GM19099 (cell line): Measurements from ENCODE around the gene MAGOHB.
A peak's percentile ranks its signal among the peaks of the same experiment; 100 is the strongest.

Experiments used
- POLR2A ChIP-seq: IDR thresholded peaks from 3 replicates; pipeline ENCODE4 v1.6.1; 2011; ENCODE audit warnings: low read depth; ENCODE audit not compliant: insufficient read length; ENCODE audit errors: extremely low read depth

The MAGOHB gene

DNA sequence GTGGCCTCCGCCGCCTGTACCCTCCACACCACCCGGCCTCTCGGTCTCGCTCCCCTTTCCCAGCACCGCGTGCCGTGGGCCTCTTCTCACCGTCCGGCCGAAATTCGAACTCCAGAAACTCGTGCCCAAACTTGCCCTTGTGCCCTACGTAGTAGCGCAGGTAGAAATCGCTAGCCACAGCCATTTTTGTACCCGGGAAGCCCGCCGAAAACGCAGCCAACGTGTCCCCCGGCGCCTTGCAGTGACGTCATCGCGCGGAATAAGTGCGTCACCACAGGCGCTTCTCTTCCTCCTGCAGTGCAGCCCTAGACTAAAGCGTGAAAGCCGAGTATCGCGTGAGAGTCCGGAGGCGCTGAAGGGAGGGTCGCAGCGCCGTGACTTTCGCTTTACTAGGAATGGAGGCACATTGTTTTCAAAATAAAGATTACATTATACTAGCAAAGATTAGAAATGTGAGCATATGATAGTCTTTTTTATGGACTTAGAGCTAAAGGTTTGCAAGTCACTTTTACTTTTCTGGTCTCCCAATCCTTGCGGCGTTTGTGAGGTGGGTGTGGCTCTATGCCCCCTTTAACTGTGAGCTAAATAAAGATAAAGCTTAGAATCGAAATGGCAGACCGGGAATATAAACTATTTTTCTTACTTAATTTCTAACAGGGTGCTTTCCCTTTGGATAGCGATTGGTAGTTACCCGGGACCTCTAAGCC is at the start of gene MAGOHB:
Gene MAGOHB, minus strand, starts transcription at position 261 of the 707 bp plus-strand sequence. Its CDS starts 77 bp downstream, at position 184.
- peak; percentile 80 for TF ChIP-seq POLR2A

DNA sequence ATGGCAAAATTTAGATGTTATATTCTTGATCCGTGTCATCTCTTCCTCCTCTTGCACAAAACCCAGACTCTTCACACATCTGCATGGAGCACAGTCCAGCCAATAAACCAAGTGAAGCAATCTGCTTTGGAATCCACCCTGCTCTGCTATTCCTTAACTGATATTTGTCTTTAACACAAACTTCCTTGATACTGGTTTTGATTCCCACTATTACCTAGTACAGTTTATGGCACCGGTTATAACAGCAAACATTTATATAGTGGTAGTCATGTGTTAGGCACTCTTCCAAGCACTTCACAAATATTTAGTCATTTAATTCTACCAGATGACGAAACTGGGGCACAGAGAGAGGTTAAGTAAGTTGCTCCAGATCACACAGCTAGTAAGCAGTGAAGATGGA is 47.9 kb upstream of the MAGOHB start:
- TF ChIP-seq POLR2A, result no peak

DNA sequence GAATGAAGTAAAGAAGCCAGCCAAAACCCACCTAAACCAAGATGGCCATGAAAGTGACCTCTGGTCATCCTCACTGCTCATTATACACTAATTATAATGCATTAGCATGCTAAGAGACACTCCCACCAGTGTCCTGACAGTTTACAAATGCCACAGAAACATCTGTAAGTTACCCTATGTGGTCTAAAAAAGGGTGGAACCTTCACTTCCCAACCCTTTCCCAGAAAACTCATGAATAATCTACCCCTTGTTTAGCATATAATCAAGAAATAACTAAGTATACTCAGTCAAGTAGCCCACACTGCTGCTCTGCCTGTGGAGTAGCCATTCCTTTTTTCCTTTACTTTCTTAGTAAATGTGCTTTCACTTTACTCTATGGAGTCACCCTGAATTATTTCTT is 40.6 kb upstream of the MAGOHB start:
- no peak for TF ChIP-seq POLR2A

DNA sequence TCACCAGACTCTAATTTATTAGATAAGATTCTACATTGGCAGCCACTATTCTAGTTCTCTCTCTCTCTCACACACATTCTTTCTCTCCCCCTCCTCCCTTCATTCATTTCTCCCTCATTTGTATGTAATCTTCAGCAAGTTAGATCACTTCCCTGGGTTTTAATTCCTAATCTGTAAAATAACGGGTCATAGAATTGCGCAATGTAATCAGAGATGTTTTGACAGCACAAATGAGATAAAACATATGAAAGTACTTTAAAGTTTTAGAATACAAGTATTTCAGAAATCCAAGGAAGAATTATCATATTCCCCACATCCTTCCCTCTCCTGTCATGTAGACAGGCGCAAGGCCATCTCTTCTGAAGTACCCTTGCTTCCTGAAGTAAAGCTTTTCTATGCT is 38.8 kb upstream of the MAGOHB start:
- TF ChIP-seq POLR2A, result no peak

DNA sequence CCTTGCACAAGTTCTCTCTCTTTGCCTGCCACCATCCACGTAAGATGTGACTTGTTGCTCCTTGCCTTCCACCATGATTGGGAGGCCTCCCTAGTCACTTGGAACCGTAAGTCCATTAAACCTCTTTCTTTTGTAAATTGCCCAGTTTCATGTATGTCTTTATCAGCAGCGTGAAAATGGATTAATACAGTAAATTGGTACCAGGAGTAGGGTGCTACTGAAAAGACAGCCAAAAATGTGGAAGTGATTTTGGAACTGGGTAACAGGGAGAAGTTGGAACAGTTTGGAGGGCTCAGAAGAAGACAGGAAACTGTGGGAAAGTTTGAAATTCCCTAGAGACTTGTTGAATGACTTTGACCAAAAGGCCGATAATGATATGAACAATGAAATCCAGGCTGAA is 32.5 kb upstream of the MAGOHB start:
- TF ChIP-seq POLR2A, result no peak

DNA sequence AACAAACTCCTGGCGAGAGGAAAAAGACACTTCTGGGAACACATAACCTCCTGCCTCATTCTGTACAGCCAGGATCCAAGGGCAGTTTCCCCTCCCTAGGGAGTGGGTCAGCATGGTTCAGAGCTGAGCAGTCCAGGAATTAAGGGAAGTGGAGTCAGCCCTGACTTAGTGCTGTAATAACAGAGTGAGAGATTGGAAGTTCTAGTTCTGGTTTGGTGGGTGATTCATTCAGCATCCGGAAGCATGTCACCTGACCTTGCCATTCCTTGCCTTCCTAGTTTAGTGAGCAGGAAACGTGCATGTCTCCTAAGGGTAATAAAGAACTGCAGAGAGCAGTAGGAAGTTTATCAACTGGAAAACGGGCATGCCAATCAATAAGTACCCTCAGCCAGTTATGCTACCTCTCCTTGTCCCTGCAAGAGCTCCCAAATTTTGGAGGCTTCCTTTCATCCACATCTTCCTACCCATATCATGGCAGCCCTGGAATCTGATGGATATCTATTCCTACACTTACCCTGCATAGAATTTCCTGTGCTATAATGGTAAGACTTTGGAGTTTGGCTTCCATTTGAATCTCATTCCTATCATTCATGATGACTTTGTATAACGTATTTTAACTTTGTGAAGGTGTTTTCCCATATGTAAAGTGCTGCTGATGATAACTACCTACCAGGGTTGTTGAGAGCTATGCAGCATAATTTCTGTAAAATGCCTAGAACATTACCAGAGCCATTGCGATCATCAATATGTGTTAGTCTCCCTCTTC is 28.5 kb upstream of the MAGOHB start:
- no peak for TF ChIP-seq POLR2A

GRCh38 chr12:10638728-10639127 is 25.3 kb upstream of the MAGOHB start:
- no peak for TF ChIP-seq POLR2A

DNA sequence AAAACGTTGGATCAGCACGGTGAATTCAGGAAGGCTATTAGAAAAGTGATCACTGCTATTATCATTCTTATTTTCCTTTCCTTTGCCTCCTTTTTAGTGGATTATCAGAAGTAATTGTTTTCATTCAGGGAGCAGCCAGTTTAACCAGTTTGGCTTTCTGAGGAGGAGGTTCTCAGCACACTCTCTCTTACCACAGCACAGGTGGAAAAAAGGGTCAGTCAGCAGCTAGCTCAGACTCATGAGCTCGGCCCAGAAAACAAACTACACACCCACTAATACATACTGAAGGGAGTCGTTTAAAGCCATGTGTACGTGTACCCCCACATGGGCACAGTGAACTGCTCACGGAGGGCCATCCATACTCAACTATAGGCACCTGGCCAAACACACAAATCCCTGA is 23.2 kb upstream of the MAGOHB start:
- no peak for TF ChIP-seq POLR2A

- TF ChIP-seq POLR2A, result no peak
Measured at GRCh38 chr12:10636124-10636523, 22.7 kb upstream of the MAGOHB start.

DNA sequence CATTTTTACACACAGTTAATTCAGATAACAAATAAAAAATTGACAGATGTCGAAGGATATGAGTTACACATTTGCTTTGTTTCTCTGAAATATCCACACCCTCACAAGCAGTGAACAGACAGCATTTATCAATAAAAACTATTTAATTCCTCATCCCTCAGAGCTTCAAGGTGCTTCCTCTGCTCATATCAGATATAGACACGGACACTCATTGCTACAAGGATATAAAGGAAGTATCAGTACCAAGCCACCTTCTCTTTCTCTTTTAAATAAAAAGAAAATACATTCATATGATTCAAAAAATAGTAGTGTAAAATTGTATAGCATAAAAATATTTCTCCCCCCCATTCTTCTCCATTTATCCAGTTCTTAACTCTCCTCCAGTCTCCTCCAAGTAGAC is 21.9 kb upstream of the MAGOHB start:
- no peak for TF ChIP-seq POLR2A

- no peak for TF ChIP-seq POLR2A
Measured at GRCh38 chr12:10634427-10634826, 21.0 kb upstream of the MAGOHB start.

DNA sequence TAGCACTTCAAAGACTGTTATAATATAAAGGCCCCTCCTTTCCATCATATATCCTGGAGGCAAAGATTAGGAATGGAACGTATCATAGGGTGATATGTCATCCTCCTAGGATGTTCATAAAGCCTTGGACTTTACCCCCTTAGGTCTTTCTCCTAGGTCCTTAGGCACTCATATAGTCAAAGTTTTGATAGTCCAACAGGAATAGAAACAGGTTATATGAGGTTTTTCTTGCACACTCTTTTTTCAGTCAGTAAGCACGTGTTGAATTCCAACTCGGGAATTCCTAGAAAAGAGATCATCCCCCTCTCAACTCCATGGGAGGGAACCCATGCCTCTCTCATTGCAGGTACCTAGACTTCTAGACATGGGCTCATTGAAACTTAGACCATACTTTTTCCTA is 20.1 kb upstream of the MAGOHB start:
- TF ChIP-seq POLR2A, result no peak

- no peak for TF ChIP-seq POLR2A
Measured at GRCh38 chr12:10632226-10632625, 18.8 kb upstream of the MAGOHB start.

DNA sequence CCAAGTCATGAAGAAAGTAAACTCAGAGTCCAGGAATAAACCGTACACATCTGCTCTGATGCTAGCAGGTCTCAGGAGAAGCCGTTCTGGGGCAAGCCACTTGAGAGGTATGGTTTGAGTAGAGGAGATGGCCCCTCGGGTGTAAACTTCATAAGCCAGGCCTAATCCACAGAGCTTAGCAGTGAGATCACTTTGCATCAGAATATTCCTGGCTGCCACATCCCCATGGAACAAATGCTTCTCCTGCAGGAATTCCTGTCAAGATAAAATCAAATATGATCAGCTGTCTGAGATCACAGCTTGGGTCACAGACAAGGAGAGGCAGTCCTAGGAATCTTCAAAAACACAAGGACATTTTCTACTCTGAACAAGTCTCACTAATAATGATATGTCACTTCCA is 11.2 kb upstream of the MAGOHB start:
- TF ChIP-seq POLR2A, result no peak

- no peak for TF ChIP-seq POLR2A
Measured at GRCh38 chr12:10623131-10623530, 9.7 kb upstream of the MAGOHB start.

DNA sequence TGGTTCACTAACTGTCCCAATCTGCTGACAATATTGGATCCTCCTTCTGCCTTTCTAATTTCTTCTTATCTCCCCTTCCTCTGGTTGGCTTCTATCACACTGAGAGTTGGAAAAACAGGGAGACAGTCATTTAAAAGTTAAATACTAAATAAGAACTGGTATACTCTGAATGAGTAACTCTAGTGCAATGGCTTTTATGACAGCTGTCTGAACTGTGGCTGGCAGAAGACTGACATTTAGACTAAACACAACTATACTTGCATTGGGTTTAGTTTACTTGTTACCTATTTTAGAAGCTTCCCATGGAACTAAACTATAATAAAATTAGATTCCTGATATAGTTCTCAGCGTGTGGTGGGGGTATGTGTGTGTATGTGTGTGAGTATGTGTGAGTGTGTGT is 7.9 kb upstream of the MAGOHB start:
- no peak for TF ChIP-seq POLR2A
